Spleen (tissue), 11 donors: ENCODE results near the gene CRK. TPM values are rescaled to one million over a fixed set of nuclear protein-coding genes. Genes with fewer than 3 reads are reported as not detected.
"Not testable (repeated sequence)": the region's sequence is repeated elsewhere in the genome, so short reads cannot be mapped to it uniquely, and the experiment has no call there.

ENCODE experiments used
- DNase-seq: peaks from one replicate; pipeline ENCODE4 v3.0.0-alpha.2; 2020
- H3K27ac ChIP-seq, 8 donors: fragments of 200-600 bp; sonication (generic) in 7 of 8; 1 replicate in 4 of 8; 2 replicates in 4 of 8; pipeline versions ENCODE4 v1.5.0 to v1.8.0; 2016 to 2021; ENCODE audit warnings: inconsistent platforms in 4 of 8, mild to moderate bottlenecking in 4 of 8, moderate library complexity in 1 of 8
- H3K27me3 ChIP-seq, 7 donors: fragments of 200-600 bp; sonication (generic) in 6 of 7; replicated peaks in 1 of 7; 1 replicate in 4 of 7; 2 replicates in 3 of 7; pipeline versions ENCODE4 v1.5.0 to v1.8.0; 2016 to 2021; ENCODE audit warnings: inconsistent platforms in 3 of 7, mild to moderate bottlenecking in 1 of 7
- H3K36me3 ChIP-seq, 6 donors: fragments of 200-600 bp; sonication (generic) in 5 of 6; 1 replicate in 4 of 6; 2 replicates in 2 of 6; pipeline versions ENCODE4 v1.5.0 to v1.8.0; 2016 to 2021; ENCODE audit warnings: inconsistent platforms in 2 of 6
- H3K4me1 ChIP-seq, 6 donors: fragments of 200-600 bp; sonication (generic) in 5 of 6; 1 replicate in 3 of 6; 2 replicates in 3 of 6; pipeline versions ENCODE4 v1.5.0 to v1.8.0; 2016 to 2021; ENCODE audit warnings: inconsistent platforms in 3 of 6
- H3K4me3 ChIP-seq, 8 donors: fragments of 200-600 bp; sonication (generic) in 7 of 8; 1 replicate in 4 of 8; 2 replicates in 4 of 8; pipeline versions ENCODE4 v1.5.0 to v1.8.0; 2016 to 2021; ENCODE audit warnings: inconsistent platforms in 4 of 8, mild to moderate bottlenecking in 4 of 8, moderate library complexity in 2 of 8
- H3K9me3 ChIP-seq, 8 donors: fragments of 200-600 bp; sonication (generic) in 7 of 8; 1 replicate in 4 of 8; 2 replicates in 4 of 8; pipeline versions ENCODE4 v1.5.0 to v1.8.0; 2016 to 2021; ENCODE audit warnings: inconsistent platforms in 4 of 8
- CTCF ChIP-seq, 11 experiments: fragments of 200-600 bp in 7 of 11; fragments of 450-650 bp in 4 of 11; sonication (generic) in 4 of 11; IDR thresholded peaks in 8 of 11; conservative IDR thresholded peaks in 3 of 11; 1 replicate in 7 of 11; 2 replicates in 4 of 11; pipeline versions ENCODE4 v1.4.0 to v1.8.0; 2016 to 2021; ENCODE audit warnings: antibody characterized with exemption in 11 of 11, inconsistent platforms in 4 of 11, mild to moderate bottlenecking in 1 of 11
- POLR2A ChIP-seq, 3 donors: fragments of 450-650 bp; IDR thresholded peaks; one replicate each; pipeline ENCODE4 v1.5.1; 2017; ENCODE audit warnings: antibody characterized with exemption in 3 of 3, mild to moderate bottlenecking in 1 of 3
- POLR2AphosphoS5 ChIP-seq, 3 donors: sonication (generic); formaldehyde crosslinking; IDR thresholded peaks; one replicate each; pipeline ENCODE4 v1.5.1; 2017; ENCODE audit warnings: antibody characterized with exemption in 3 of 3
- WGBS, 5 donors: extraction: QIAGEN DNeasy Blood & Tissue Kit in 3 of 5; methylation state at CpG; one replicate each; pipeline versions ENCODE4 v1.1.5 to v1.1.7; 2013 to 2018; 5-methylcytosine and 5-hydroxymethylcytosine counted together
- intact Hi-C: fragments of 100-400 bp; cut with DNase I; formaldehyde crosslinking; loops from one replicate; pipeline ENCODE4 v1.15.0; 2023; ENCODE audit warnings: low total_unique reads
- polyA plus RNA-seq, 3 donors: library from polyadenylated mRNA; stranded (reverse); fragments of 200-250 nt; gene quantifications; one replicate each; pipeline ENCODE4 v1.2.1, GENCODE V29; 2013
- total RNA-seq, 7 donors: library from RNA; depleted of rRNA in 3 of 7; stranded (reverse); fragments of >200 nt in 3 of 7; fragmentation: NEBNext Ultra II Directional in 4 of 7; extraction: Animal tissue kit (Norgen Biotek cat#: 25700) in 4 of 7; gene quantifications; one replicate each; pipeline versions ENCODE4 v1.1.0 to v1.2.1, GENCODE V29; 2016 to 2021
- donor health status: healthy with polysubstance abuse.
- donor health status: DM: no; HTN: no; CAD: no; lungs with moderate emphysema.
- donor health status: DM: no; HTN: no; CAD: no.
- donor health status: Bipolar disorder and iron deficiency.
- donor health status: healthy.
- donor health status: DM: no; HTN: no; CAD: no.
- donor health status: DM: yes; HTN: yes; CAD: no.

Gene CRK
- total and polyA plus RNA-seq, 10 donors, result 11.7 to 54.6 (median 43.4) TPM

GRCh38 chr17:1446201-1446600, 9.8 kb downstream of the CRK start:
- TF ChIP-seq POLR2AphosphoS5 (IDR thresholded peaks at IDR 0.05) (no peak), CTCF (IDR thresholded peaks at IDR 0.05 in 8 of 11, conservative IDR thresholded peaks at IDR 0.05 in 3 of 11) (no peak), POLR2A (IDR thresholded peaks at IDR 0.05) (no peak)
- peak overlapping the region in 6 of 8 donors; percentile 13 to 78 (median 71) for H3K27ac ChIP-seq

GRCh38 chr17:1445695-1446094, 10.3 kb downstream of the CRK start:
- Histone ChIP-seq H3K27ac (peak overlapping the region in 3 of 8 donors; percentile 27 to 78 (median 75)), H3K36me3 (peaks cover 0 to 73% (median 0%) of the 10 kb centered on the region in 6 donors), H3K4me1 (peaks cover 5 to 76% (median 42%) of the 10 kb centered on the region in 6 donors)
- WGBS, 5 donors, result 76 to 96% (median 91%) methylated on average over 4 of the region's 4 CpGs
- DNase-seq, H3K27me3 ChIP-seq, H3K9me3 ChIP-seq, H3K4me3 ChIP-seq, intact Hi-C loops: not testable (repeated sequence)

More at GRCh38 chr17:1446201-1446600, 9.8 kb downstream of the CRK start:
- H3K27me3 ChIP-seq, result no peaks in the 10 kb centered on the region
- intact Hi-C loops, result no loop called here
- H3K4me3 ChIP-seq, result no peak overlapping the region
- no peaks in the 10 kb centered on the region for H3K9me3 ChIP-seq
- peaks cover 5 to 81% (median 43%) of the 10 kb centered on the region in 6 donors for H3K4me1 ChIP-seq
- WGBS, 5 donors, result 91 to 96% (median 94%) methylated on average over 12 of the region's 12 CpGs
- H3K36me3 ChIP-seq, result peaks cover 0 to 69% (median 0%) of the 10 kb centered on the region in 6 donors
- no peak for DNase-seq

DNA sequence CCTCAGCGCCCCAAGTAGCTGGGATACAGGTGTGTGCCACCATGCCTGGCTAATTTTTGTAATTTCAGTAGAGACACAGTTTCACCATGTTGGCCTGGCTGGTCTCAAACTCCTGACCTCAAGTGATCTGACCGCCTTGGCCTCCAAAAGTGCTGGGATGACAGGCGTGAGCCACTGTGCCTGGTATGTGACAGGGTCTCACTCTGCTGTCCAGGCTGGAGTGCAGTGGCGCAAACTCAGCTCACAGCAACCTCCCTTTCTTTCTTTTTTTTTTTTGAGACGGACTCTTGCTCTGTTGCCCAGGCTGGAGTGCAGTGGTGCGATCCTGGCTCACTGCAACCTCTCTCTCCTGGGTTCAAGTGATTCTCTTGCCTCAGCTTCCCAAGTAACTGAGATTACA, 13.3 kb downstream of the CRK start:
- WGBS, 5 donors, result 95 to 98% (median 95%) methylated on average over 6 of the region's 6 CpGs
- intact Hi-C loops, H3K27me3 ChIP-seq, H3K27ac ChIP-seq, DNase-seq, H3K9me3 ChIP-seq, H3K4me3 ChIP-seq: not testable (repeated sequence)
- H3K36me3 ChIP-seq, result peaks cover 0 to 60% (median 0%) of the 10 kb centered on the region in 6 donors
- H3K4me1 ChIP-seq, result peaks cover 8 to 74% (median 32%) of the 10 kb centered on the region in 6 donors

DNA sequence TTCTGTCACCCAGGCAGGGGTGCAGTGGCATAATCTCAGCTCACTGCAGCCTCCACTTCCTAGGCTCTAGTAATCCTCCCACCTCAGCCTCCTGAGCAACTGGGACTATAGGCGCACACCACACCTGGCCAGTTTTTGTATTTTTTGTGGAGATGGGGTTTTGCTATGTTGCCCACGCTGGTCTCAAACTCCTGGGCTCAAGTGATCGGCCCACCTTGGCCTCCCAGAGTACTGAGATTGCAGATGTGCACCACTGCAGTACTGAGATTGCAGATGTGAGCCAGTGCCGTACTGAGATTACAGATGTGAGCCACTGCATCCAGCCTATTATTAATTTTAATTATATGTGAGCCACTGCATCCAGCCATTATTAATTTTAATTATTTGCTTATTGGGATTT, 13.8 kb downstream of the CRK start:
- Histone ChIP-seq H3K36me3 (peaks cover 0 to 64% (median 1%) of the 10 kb centered on the region in 6 donors), H3K27ac (no peak overlapping the region), H3K4me3 (no peak overlapping the region), H3K9me3 (no peaks in the 10 kb centered on the region), H3K4me1 (peaks cover 6 to 74% (median 28%) of the 10 kb centered on the region in 6 donors), H3K27me3 (no peaks in the 10 kb centered on the region)
- no peak for TF ChIP-seq POLR2A (IDR thresholded peaks at IDR 0.05)
- TF ChIP-seq CTCF (IDR thresholded peaks at IDR 0.05 in 8 of 11, conservative IDR thresholded peaks at IDR 0.05 in 3 of 11), result no peak
- TF ChIP-seq POLR2AphosphoS5 (IDR thresholded peaks at IDR 0.05), result no peak
- 95 to 98% (median 97%) methylated on average over 4 of the region's 4 CpGs for WGBS, 5 donors
- intact Hi-C loops, result no loop called here
- DNase-seq, result no peak

GRCh38 chr17:1440921-1441320, 15.1 kb downstream of the CRK start:
- Histone ChIP-seq H3K4me3 (no peak overlapping the region), H3K9me3 (no peaks in the 10 kb centered on the region), H3K27me3 (no peaks in the 10 kb centered on the region), H3K36me3 (peaks cover 4 to 69% (median 13%) of the 10 kb centered on the region in 6 donors), H3K4me1 (peaks cover 3 to 74% (median 19%) of the 10 kb centered on the region in 6 donors), H3K27ac (no peak overlapping the region)
- intact Hi-C loops, result no loop called here
- no peak for DNase-seq
- TF ChIP-seq POLR2AphosphoS5 (IDR thresholded peaks at IDR 0.05) (peak in 1 of 3 donors; percentile 4), CTCF (IDR thresholded peaks at IDR 0.05 in 8 of 11, conservative IDR thresholded peaks at IDR 0.05 in 3 of 11) (no peak), POLR2A (IDR thresholded peaks at IDR 0.05) (no peak)
- 88 to 100% (median 95%) methylated on average over 8 of the region's 8 CpGs for WGBS, 5 donors
